Muscle of arm (tissue), 14 donors: Measurements from ENCODE around the gene CBX6. TPM values are rescaled to one million over a fixed set of nuclear protein-coding genes. Genes with fewer than 3 reads are reported as not detected.
A peak's percentile ranks its signal among the peaks of the same experiment; 100 is the strongest.
"Not testable (repeated sequence)": the region's sequence is repeated elsewhere in the genome, so short reads cannot be mapped to it uniquely, and the experiment has no call there.

Source experiments
- DNase-seq: peaks from one replicate; pipeline ENCODE4 v3.0.0-alpha.2; 2013
- long read RNA-seq, 11 donors: transcript quantifications; one replicate each; lab custom pipeline, GENCODE V29; 2026
- polyA plus RNA-seq, 12 donors: library from polyadenylated mRNA; unstranded; fragments of 120-200 nt; gene quantifications; one replicate each; pipeline ENCODE4 v1.2.1, GENCODE V29; 2013; ENCODE audit not compliant: insufficient read length in 12 of 12

CBX6 gene
- polyA plus RNA-seq = 100 to 1,000 TPM in 1 of 12 donors, 10 to 100 TPM in 11; 18.8 to 226 (median 30.1) TPM
- long read RNA-seq, donor 1, full-length matches to known transcripts = 9 of 9 reads
- long read RNA-seq, donor 1, partial matches to known transcripts = 0 of 9 reads
- long read RNA-seq, donor 1, other reads (novel, unspliced or antisense) = 0 of 9 reads
- long read RNA-seq, donor 2, full-length matches to known transcripts = 4 of 4 reads
- long read RNA-seq, donor 2, partial matches to known transcripts = 0 of 4 reads
- long read RNA-seq, donor 2, other reads (novel, unspliced or antisense) = 0 of 4 reads
- long read RNA-seq, donor 3, full-length matches to known transcripts = 3 of 3 reads
- long read RNA-seq, donor 3, partial matches to known transcripts = 0 of 3 reads
- long read RNA-seq, donor 3, other reads (novel, unspliced or antisense) = 0 of 3 reads
- long read RNA-seq, donor 4, full-length matches to known transcripts = 5 of 5 reads
- long read RNA-seq, donor 4, partial matches to known transcripts = 0 of 5 reads
- long read RNA-seq, donor 4, other reads (novel, unspliced or antisense) = 0 of 5 reads
- long read RNA-seq, donor 5, full-length matches to known transcripts = 17 of 17 reads
- long read RNA-seq, donor 5, partial matches to known transcripts = 0 of 17 reads
- long read RNA-seq, donor 5, other reads (novel, unspliced or antisense) = 0 of 17 reads
- long read RNA-seq, donor 6, full-length matches to known transcripts = 3 of 3 reads
- long read RNA-seq, donor 6, partial matches to known transcripts = 0 of 3 reads
- long read RNA-seq, donor 6, other reads (novel, unspliced or antisense) = 0 of 3 reads
- long read RNA-seq, donor 7, full-length matches to known transcripts = 4 of 4 reads
- long read RNA-seq, donor 7, partial matches to known transcripts = 0 of 4 reads
- long read RNA-seq, donor 7, other reads (novel, unspliced or antisense) = 0 of 4 reads
- long read RNA-seq, donor 8, full-length matches to known transcripts = 6 of 6 reads
- long read RNA-seq, donor 8, partial matches to known transcripts = 0 of 6 reads
- long read RNA-seq, donor 8, other reads (novel, unspliced or antisense) = 0 of 6 reads
- long read RNA-seq, donor 9, full-length matches to known transcripts = 5 of 5 reads
- long read RNA-seq, donor 9, partial matches to known transcripts = 0 of 5 reads
- long read RNA-seq, donor 9, other reads (novel, unspliced or antisense) = 0 of 5 reads
- long read RNA-seq, donor 10, full-length matches to known transcripts = 8 of 8 reads
- long read RNA-seq, donor 10, partial matches to known transcripts = 0 of 8 reads
- long read RNA-seq, donor 10, other reads (novel, unspliced or antisense) = 0 of 8 reads
- long read RNA-seq, donor 11, full-length matches to known transcripts = 15 of 15 reads
- long read RNA-seq, donor 11, partial matches to known transcripts = 0 of 15 reads
- long read RNA-seq, donor 11, other reads (novel, unspliced or antisense) = 0 of 15 reads

DNA sequence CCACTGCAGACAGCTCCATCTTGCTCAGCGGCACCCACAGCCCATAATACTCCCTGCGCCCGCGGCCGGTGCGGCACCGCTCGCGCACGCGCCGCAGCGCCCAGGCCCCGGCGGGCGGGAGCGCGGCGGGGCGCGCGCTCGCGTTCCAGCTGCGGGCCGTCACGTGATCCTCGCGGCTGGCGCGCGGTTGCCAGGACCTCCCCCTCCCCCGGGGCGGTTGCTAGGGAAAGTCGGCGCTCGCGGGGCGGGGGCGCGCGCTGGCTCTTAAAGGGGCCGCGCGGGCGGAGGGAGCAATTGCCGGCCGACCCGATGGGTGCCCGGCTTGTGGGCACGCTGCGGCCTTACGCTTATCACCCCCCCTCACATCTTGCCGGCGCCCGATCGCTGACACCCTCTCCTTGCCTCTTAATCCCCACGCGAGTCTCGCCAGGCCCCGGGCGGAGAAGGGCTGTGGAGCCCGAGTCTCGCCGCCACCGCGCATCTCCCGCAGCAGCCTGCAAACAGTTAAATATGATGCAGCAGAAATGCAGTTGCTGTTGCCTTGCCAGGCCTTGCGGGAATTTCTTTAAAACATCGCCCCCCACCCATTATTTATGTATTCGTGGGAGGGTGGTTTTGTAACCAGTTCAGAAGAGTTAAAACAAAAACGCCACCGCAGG, at the start of gene CBX6:
CBX6 (minus strand) TSS at position 45 of the 659 bp plus-strand sequence; CDS start at position 19, 26 bp downstream.
- peak; percentile 97 for DNase-seq

DNA sequence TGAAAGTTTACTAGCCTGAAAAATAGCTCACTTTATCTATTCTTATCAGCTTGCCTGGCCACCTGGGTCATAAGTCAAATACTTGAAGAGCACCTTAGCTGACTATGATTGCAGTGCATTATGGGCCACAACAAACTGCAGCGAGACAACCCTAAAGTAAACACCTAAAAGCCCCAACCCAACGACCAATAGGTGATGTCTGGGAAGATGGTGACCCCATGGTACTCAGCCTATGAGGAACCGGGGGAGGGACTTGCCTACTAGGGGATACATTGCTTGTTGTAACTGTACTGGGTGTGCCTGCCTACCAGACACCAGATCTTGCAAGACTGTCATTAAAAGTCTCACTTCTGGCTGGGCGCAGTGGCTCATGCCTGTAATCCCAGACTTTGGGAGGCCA, 49.8 kb upstream of the CBX6 start:
- DNase-seq = no peak

- no peak for DNase-seq
These were observed 49.1 kb upstream of the CBX6 start for GRCh38 chr22:38921120-38921519.

DNA sequence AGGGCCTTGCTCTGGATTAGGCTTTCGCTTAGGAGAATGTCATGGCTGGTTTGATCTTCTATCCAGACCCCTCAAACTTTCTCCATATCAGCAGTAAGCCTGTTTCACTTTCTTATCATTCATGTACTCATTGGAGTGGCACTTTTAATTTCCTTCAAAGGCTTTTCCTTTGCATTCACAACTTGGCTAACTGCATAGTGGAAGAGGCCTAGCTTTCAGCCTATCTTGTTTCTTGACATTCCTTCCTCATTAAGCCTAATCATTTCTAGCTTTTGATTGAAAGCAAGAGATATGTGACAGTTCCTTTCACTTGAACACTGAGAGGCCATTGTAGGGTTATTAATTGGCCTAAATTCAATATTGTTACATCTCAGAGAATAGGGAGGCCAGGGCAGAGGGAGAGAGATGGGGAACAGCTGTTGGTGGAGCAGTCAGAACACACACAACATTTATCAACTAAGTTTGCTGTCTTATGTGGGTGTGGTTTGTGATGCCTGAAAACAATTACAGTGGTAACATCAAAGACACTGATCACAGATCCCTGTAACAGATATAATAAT, 47.7 kb upstream of the CBX6 start:
- DNase-seq = no peak

- DNase-seq = no peak
These were observed 39.4 kb upstream of the CBX6 start for GRCh38 chr22:38911434-38911833.

DNA sequence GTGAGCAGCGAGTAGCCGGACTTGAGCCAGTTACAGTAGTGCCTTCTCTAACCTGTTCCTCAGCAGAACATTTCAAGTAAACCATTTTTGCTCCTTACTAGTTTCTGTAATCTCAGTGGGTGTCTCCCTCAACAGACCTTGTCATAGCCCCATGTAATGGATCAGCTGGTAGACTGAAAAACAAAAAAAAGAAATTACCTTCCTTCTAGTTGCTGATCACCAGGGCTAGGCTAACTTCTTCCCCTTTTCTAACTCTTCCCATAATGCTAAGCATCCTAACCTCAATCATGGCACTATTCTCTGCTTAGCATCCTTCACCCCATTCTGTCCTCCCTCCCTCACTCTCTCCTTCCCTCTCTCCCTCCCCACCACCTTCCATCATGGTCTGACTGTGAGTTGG, 35.8 kb upstream of the CBX6 start:
- no peak for DNase-seq

DNA sequence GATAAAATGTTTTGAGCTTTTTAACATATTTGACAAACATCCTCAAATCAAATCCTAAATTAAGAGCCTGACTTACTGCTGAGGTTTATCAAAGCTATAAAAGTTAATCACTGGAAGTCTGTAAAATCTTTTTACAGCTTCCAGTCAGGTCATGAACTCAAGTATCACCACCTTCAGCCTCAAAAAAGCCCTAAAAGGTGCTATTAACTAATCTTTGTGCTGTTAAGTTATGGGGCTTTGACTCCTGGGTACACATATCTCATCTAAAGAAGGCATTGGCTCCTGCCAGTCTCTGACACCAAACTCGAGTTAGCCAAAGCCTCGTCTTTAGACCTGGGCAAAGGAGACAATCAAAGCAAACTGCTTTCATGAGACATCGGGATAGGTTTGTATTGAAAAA, 34.0 kb upstream of the CBX6 start:
- no peak for DNase-seq

DNA sequence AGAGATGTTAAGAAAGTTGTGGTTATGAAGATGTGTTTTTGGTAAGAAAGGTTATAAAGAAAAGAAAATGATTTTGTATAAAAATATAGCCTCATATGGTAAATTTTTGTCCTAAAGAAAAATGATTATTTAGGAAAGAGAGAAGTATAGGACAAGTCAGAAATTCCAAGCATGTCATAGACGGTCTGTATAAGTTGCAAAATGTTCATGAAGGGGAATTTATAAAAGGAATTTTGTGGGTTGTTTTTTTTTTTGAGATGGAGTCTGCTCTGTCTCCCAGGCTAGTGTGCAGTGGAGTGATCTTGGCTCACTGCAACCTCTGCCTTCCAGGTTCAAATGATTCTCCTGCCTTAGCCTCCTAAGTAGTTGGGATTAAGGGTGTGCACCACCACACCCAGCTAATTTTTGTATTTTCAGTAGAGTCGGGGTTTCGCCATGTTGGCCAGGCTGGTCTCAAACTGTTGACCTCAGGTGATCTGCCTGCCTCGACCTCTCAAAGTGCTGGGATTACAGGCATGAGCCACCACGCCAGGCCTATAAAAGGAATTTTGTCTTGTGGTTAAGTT, 32.1 kb upstream of the CBX6 start:
- not testable (repeated sequence) for DNase-seq

DNA sequence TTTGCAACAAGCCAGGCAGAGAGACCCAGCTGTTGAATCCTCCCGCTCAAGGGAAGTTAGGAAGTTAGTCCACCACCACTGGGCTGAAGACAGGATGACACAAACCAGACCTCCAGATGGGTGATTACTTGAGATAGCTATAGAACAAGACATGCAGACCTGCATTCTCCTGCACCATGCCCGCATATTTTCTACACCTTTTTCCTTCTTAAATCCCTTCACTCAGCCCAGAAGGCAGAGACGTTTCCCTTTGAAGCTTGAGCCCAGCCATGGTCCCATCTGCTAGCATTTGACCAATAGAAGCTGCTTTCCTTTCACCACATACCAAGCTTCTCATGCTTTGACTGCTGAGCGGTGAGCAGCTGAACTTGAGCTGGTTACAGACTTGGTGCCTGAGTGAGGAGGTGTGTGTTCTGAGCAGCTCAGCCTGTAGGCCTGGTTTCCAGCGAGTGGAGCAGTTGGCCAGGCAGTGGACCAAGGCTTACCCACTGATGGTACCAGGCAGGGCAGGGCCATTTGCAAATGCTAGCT, 29.2 kb upstream of the CBX6 start:
- DNase-seq = no peak

- no peak for DNase-seq
These were observed 28.7 kb upstream of the CBX6 start for GRCh38 chr22:38900677-38901076.

DNA sequence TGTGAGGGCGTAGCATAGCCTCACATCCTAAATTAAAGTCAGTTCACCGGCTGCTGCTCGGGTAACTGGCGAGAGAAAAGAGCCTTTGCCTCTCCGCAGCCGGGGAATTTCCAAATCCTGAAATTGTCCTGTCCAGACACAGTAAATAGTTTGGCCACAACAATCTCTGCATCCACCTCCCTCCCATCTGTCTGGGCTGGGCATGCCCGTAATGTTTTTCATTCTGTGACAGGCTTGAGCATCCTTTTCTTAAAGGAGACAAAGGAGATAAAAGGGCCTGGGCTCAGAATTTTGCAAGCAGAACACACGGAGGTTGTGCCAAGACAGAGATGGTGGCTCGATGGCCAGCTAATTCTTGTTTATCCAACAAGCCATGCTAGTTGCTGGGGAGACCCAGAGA, 19.2 kb upstream of the CBX6 start:
- no peak for DNase-seq

DNA sequence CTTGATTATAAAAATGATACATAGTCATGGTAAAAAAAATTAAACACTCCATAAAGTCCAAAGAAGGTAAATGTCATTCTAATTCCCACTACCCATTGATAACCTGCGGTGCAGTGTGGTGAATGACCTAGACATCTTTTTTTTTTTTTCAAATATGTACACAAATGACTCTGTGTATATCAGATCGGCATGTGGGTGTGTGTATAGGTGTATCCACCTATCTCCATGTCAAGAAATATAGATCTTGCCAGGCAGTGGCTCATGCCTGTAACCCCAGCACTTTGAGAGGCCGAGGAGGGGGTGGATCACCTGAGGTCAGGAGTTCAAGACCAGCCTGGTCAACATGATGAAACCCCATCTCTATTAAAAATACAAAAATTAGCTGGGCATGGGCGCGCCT, 18.4 kb upstream of the CBX6 start:
- no peak for DNase-seq

DNA sequence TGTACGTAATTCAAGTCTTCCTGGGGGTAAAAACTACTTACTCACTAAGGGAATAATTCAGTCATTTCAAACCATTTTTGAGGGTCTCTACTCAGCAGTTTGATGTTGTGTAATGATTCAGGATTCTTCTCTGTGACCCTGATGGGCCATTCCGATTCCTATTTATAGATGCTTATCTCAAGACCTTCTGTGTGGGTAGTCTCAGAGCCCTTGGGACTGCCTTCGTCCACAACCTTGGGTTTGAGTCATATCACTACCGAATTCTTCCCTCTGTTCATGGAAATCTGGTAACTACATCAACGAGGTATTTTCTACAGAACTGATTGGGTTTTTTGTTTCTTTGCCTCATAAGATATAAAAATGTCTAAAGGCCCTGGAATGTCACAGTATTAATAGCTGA, 14.3 kb upstream of the CBX6 start:
- DNase-seq = no peak

GRCh38 chr22:38882972-38883622, 11.1 kb upstream of the CBX6 start:
- DNase-seq = no peak

DNA sequence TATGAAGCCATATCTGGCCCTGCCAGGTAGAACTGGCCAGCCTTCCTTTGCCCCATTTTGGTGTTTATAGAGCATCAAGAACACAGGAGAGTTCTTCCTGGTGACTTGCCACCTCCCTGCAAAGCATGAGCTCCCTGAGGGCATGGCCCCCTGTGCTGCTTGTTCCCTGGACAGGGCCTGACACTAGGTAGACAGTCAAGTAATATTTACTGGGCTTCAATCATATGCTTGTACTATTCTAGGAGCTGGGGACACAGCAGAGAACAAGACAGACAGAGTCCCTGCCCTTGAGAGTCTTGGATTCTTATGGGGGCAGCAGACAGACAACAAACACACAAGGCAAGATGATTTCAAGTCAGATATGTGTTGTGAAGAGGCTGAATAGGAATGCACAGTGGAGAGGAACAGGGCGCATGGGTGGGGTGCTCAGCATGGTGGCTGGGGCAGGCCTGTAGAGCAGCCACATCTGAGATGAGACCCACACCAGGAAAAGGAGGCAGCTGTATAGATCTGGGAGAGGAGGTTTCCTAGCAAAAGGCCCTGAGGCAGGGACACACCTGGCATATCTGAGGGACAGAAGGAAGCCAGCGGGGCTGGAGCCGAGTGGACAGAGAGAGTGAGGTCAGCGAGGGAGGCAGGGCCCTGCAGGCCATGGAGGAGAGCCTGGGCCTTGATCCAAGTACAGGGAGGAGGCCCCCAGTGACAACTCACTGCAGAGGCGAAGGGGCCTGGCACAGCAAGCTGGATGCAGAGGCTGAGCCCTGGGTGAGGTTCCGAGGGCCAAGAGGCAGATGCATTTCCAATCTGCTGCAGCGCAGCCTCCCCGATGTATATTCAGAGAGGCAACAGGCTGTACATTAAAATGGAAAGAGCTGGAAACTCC, 10.2 kb upstream of the CBX6 start:
- DNase-seq = peak; percentile 31

- peak; percentile 47 for DNase-seq
These were observed 9.5 kb upstream of the CBX6 start for GRCh38 chr22:38881464-38881871.

DNA sequence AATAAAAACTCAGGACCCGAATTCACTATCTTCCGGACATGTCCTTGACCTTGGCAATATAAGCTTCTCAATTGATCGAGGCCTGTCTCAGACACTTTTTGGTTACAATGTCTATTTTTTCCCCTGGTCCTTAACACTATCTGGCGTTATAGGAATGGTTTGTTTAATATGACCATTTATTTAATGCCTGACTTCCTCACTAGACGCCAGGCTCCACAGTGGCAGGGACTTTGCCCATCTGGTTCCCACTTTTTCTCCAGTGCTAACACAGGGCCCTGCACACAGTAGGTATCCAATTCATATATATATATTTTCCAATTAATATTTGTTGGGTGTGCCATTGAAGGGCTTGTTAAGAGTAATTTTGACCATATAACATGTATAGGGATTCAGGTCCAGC, 7.9 kb upstream of the CBX6 start:
- no peak for DNase-seq

DNA sequence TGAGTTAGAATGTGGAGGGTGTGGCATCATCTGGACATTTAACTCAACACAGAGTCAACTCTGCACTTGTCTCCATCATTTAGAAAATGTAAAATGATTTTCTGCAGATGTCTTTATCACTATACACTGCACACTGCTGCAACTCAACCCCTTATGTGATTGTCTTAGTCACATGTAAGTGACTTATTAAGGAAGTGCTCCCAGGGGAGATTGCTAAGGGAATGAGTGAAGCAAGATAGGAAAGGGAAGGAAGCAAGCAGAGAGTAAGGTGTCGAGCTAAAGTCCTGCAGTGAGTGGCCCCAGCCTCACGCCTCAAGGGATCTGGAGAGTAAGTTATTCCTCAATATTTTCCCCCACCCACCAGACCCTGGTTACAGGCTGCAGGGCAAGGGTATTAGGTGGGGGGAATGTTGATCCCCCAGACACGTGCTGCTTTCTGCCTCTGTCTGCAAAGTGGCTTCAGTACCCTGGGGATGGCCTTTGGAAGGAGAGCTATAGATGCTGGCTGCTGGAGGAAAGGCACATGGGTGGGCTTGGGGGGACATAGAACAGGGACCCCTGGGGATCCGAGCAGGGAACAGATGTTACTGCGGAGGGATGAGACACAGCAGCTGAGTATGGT, 7.2 kb upstream of the CBX6 start:
- DNase-seq = no peak
